Thyroid gland (tissue), 4 donors: ENCODE results near the gene MMP24.

Experiments
- CTCF ChIP-seq, 6 experiments: fragments of 200-600 bp in 3 of 6; fragments of 450-650 bp in 3 of 6; sonication (generic) in 3 of 6; IDR thresholded peaks; one replicate each; pipeline ENCODE4 v1.5.1; 2016 to 2019; ENCODE audit warnings: antibody characterized with exemption in 6 of 6, mild to moderate bottlenecking in 2 of 6, inconsistent platforms in 1 of 6, moderate library complexity in 1 of 6
- POLR2A ChIP-seq, 2 donors: fragments of 450-650 bp; IDR thresholded peaks; one replicate each; pipeline ENCODE4 v1.6.1; 2017; ENCODE audit warnings: antibody characterized with exemption in 2 of 2, mild to moderate bottlenecking in 2 of 2, moderate library complexity in 1 of 2

GRCh38 chr20:35305682-35306556 lies 79.4 kb downstream of the MMP24 start:
- TF ChIP-seq CTCF (IDR thresholded peaks at IDR 0.05) (no peak), POLR2A (IDR thresholded peaks at IDR 0.05) (no peak)
